SU-DHL-6 (cell line): ENCODE measurements around the gene DEFB113.

Experiments
- H2AFZ ChIP-seq: fragments of 200-600 bp; sonication (generic); 2 replicates; pipeline ENCODE4 v1.6.1; 2014; ENCODE audit warnings: low read depth, mild to moderate bottlenecking, moderate library complexity, mixed read lengths, antibody characterized with exemption, low read length; ENCODE audit not compliant: severe bottlenecking
- H3F3A ChIP-seq: fragments of 200-600 bp; shearing (Covaris generic); 2 replicates; pipeline ENCODE4 v1.6.0; 2016; ENCODE audit warnings: antibody characterized with exemption, mild to moderate bottlenecking; ENCODE audit not compliant: insufficient read depth
- H3K27ac ChIP-seq: fragments of 200-600 bp; sonication (generic); 2 replicates; pipeline ENCODE4 v1.5.1; 2016; ENCODE audit warnings: low read depth, mild to moderate bottlenecking, low read length, moderate library complexity, mixed read lengths
- H3K27me3 ChIP-seq: fragments of 200-600 bp; sonication (generic), shearing (Covaris generic); 2 replicates; pipeline ENCODE4 v1.6.0; 2014; ENCODE audit warnings: mild to moderate bottlenecking, low read length
- H3K36me3 ChIP-seq: fragments of 200-600 bp; sonication (generic); 2 replicates; pipeline ENCODE4 v1.6.1; 2014; ENCODE audit warnings: mild to moderate bottlenecking, low read length, mixed read lengths
- H3K4me2 ChIP-seq: fragments of 300-600, 200-600 bp; shearing (Covaris generic), sonication (generic); 2 replicates; pipeline ENCODE4 v1.6.0; 2014; ENCODE audit warnings: low read length, low read depth, mild to moderate bottlenecking; ENCODE audit not compliant: poor library complexity, severe bottlenecking
- H3K4me3 ChIP-seq: fragments of 200-600 bp; sonication (generic); 2 replicates; pipeline ENCODE4 v1.5.1; 2014; ENCODE audit warnings: antibody characterized with exemption, low read length, mild to moderate bottlenecking, mixed read lengths; ENCODE audit not compliant: insufficient read depth, poor library complexity, severe bottlenecking
- H3K79me2 ChIP-seq: fragments of 200-600 bp; sonication (generic); 2 replicates; pipeline ENCODE4 v1.6.1; 2014; ENCODE audit warnings: mild to moderate bottlenecking, low read length, moderate library complexity; ENCODE audit not compliant: insufficient read depth
- H3K9ac ChIP-seq: fragments of 200-600 bp; sonication (generic); 2 replicates; pipeline ENCODE4 v1.7.0; 2014; ENCODE audit warnings: mild to moderate bottlenecking, low read length
- H3K9me2 ChIP-seq: fragments of 200-600 bp; sonication (generic); replicated peaks from 2 replicates; pipeline ENCODE4 v1.6.1; 2014; ENCODE audit warnings: low read length; ENCODE audit not compliant: insufficient read depth
- H3K9me3 ChIP-seq: fragments of 200-600 bp; sonication (generic); 2 replicates; pipeline ENCODE4 v1.6.1; 2014; ENCODE audit warnings: low read length, mixed read lengths; ENCODE audit not compliant: insufficient read depth
- H4K20me1 ChIP-seq: fragments of 200-600 bp; sonication (generic); 2 replicates; pipeline ENCODE4 v1.6.1; 2014; ENCODE audit warnings: low read depth, mild to moderate bottlenecking, antibody characterized with exemption, low read length, moderate library complexity, mixed read lengths
- CTCF ChIP-seq: fragments of 200-600 bp; sonication (generic); IDR thresholded peaks from one replicate; pipeline ENCODE4 v1.5.1; 2017; ENCODE audit warnings: antibody characterized with exemption, mild to moderate bottlenecking, low read length, moderate library complexity; ENCODE audit not compliant: insufficient read depth, poor library complexity, severe bottlenecking
- EZH2phosphoT487 ChIP-seq: fragments of 200-600 bp; sonication (generic), shearing (Covaris generic); conservative IDR thresholded peaks from 2 replicates; pipeline ENCODE4 v1.6.1; 2018; ENCODE audit warnings: mild to moderate bottlenecking, antibody characterized with exemption, low read length, moderate library complexity, mixed read lengths

DEFB113 gene

GRCh38 chr6:49919935-49920644 lies 49.3 kb downstream of the DEFB113 start:
- no peaks in the 10 kb centered on the region for H3K9me2 ChIP-seq
- no peak for TF ChIP-seq EZH2phosphoT487
- no peak for TF ChIP-seq CTCF
- no peaks in the 10 kb centered on the region for H3F3A ChIP-seq
- no peaks in the 10 kb centered on the region for H3K79me2 ChIP-seq
- no peaks in the 10 kb centered on the region for H3K27me3 ChIP-seq
- no peaks in the 10 kb centered on the region for H3K9me3 ChIP-seq
- no peak overlapping the region for H2AFZ ChIP-seq
- H3K4me3 ChIP-seq, result no peak overlapping the region
- no peaks in the 10 kb centered on the region for H3K36me3 ChIP-seq
- H4K20me1 ChIP-seq, result no peaks in the 10 kb centered on the region
- H3K4me2 ChIP-seq, result no peak overlapping the region
- no peak overlapping the region for H3K9ac ChIP-seq
- no peak overlapping the region for H3K27ac ChIP-seq

GRCh38 chr6:49919261-49919660 lies 50.2 kb downstream of the DEFB113 start:
- no peak overlapping the region for H3K4me3 ChIP-seq
- no peak overlapping the region for H3K4me2 ChIP-seq
- no peak overlapping the region for H3K9ac ChIP-seq
- H3K27ac ChIP-seq, result no peak overlapping the region
- no peak overlapping the region for H2AFZ ChIP-seq
- H3F3A ChIP-seq, result no peaks in the 10 kb centered on the region
- no peaks in the 10 kb centered on the region for H4K20me1 ChIP-seq
- no peaks in the 10 kb centered on the region for H3K79me2 ChIP-seq
- no peaks in the 10 kb centered on the region for H3K27me3 ChIP-seq
- no peaks in the 10 kb centered on the region for H3K9me2 ChIP-seq
- no peak for TF ChIP-seq EZH2phosphoT487
- no peak for TF ChIP-seq CTCF
- H3K36me3 ChIP-seq, result no peaks in the 10 kb centered on the region
- H3K9me3 ChIP-seq, result no peaks in the 10 kb centered on the region

GRCh38 chr6:49918787-49919186 lies 50.6 kb downstream of the DEFB113 start:
- H3K9me3 ChIP-seq, result no peaks in the 10 kb centered on the region
- H3K27me3 ChIP-seq, result no peaks in the 10 kb centered on the region
- no peaks in the 10 kb centered on the region for H3K79me2 ChIP-seq
- H3F3A ChIP-seq, result no peaks in the 10 kb centered on the region
- no peak overlapping the region for H2AFZ ChIP-seq
- H3K4me2 ChIP-seq, result no peak overlapping the region
- TF ChIP-seq EZH2phosphoT487, result no peak
- no peak for TF ChIP-seq CTCF
- no peak overlapping the region for H3K27ac ChIP-seq
- H4K20me1 ChIP-seq, result no peaks in the 10 kb centered on the region
- H3K36me3 ChIP-seq, result no peaks in the 10 kb centered on the region
- no peak overlapping the region for H3K4me3 ChIP-seq
- H3K9ac ChIP-seq, result no peak overlapping the region
- no peaks in the 10 kb centered on the region for H3K9me2 ChIP-seq
